Measurements from ENCODE around the gene PRMT5. TPM values are rescaled to one million over a fixed set of nuclear protein-coding genes. Genes with fewer than 3 reads are reported as not detected.

PRMT5 gene
- total RNA-seq = 86.2 to 89.8 TPM (median 86.2 TPM) in 3 replicates

- H3K27me3 Mint-ChIP-seq (ENCODE audit: low read depth) = no peaks in the 10 kb centered on the region
- peaks cover 23% of the 10 kb centered on the region for H3K4me1 Mint-ChIP-seq
- no peak within 1 kb of the TSS for H3K4me3 Mint-ChIP-seq
- DNase-seq (ENCODE audit: low spot score in 2 of 2, unreplicated experiment in 2 of 2) = peak; percentile 94 to 99
- TF ChIP-seq CTCF (IDR thresholded peaks at IDR 0.05; ENCODE audit: unreplicated experiment) = no peak
- no peak within 1 kb of the TSS for H3K27ac Mint-ChIP-seq
- H3K9me3 Mint-ChIP-seq = no peaks in the 10 kb centered on the region
- H3K36me3 Mint-ChIP-seq = peaks cover 15% of the 10 kb centered on the region
Observed at GRCh38 chr14:22929104-22929960, at the start of gene PRMT5. TSS of gene PRMT5 (minus strand) at chr14:22929376. CDS start at chr14:22929361, 15 bp downstream.

- Mint-ChIP-seq H3K4me1 (peaks cover 52% of the 10 kb centered on the region), H3K27ac (peak overlapping the region; percentile 100), H3K27me3 (ENCODE audit: low read depth) (no peaks in the 10 kb centered on the region), H3K9me3 (no peaks in the 10 kb centered on the region), H3K36me3 (peaks cover 17% of the 10 kb centered on the region), H3K4me3 (peak overlapping the region; percentile 76)
- DNase-seq (ENCODE audit: low spot score in 2 of 2, unreplicated experiment in 2 of 2) = no peak
- no peak for TF ChIP-seq CTCF (IDR thresholded peaks at IDR 0.05; ENCODE audit: unreplicated experiment)
Observed at GRCh38 chr14:22978487-22978837, 49.3 kb upstream of the PRMT5 start.

GRCh38 chr14:22977684-22978486 lies 48.7 kb upstream of the PRMT5 start:
- peak overlapping the region; percentile 100 for H3K27ac Mint-ChIP-seq
- H3K27me3 Mint-ChIP-seq (ENCODE audit: low read depth) = no peaks in the 10 kb centered on the region
- H3K4me1 Mint-ChIP-seq = peaks cover 52% of the 10 kb centered on the region
- no peak for TF ChIP-seq CTCF (IDR thresholded peaks at IDR 0.05; ENCODE audit: unreplicated experiment)
- DNase-seq (ENCODE audit: low spot score in 2 of 2, unreplicated experiment in 2 of 2) = peak; percentile 43 to 69
- peaks cover 21% of the 10 kb centered on the region for H3K36me3 Mint-ChIP-seq
- H3K9me3 Mint-ChIP-seq = no peaks in the 10 kb centered on the region
- peak overlapping the region; percentile 76 for H3K4me3 Mint-ChIP-seq

- Mint-ChIP-seq H3K27me3 (ENCODE audit: low read depth) (no peaks in the 10 kb centered on the region), H3K27ac (peak overlapping the region; percentile 100), H3K9me3 (no peaks in the 10 kb centered on the region), H3K4me1 (peaks cover 52% of the 10 kb centered on the region), H3K4me3 (peak overlapping the region; percentile 46), H3K36me3 (peaks cover 22% of the 10 kb centered on the region)
- DNase-seq (ENCODE audit: low spot score in 2 of 2, unreplicated experiment in 2 of 2) = no peak
- TF ChIP-seq CTCF (IDR thresholded peaks at IDR 0.05; ENCODE audit: unreplicated experiment) = no peak
Observed at GRCh38 chr14:22977434-22977683, 48.2 kb upstream of the PRMT5 start.

- Mint-ChIP-seq H3K27me3 (ENCODE audit: low read depth) (no peaks in the 10 kb centered on the region), H3K27ac (peak overlapping the region; percentile 100), H3K9me3 (no peaks in the 10 kb centered on the region), H3K4me1 (peaks cover 52% of the 10 kb centered on the region), H3K36me3 (peaks cover 26% of the 10 kb centered on the region), H3K4me3 (peak overlapping the region; percentile 46)
- DNase-seq (ENCODE audit: low spot score in 2 of 2, unreplicated experiment in 2 of 2) = no peak
- no peak for TF ChIP-seq CTCF (IDR thresholded peaks at IDR 0.05; ENCODE audit: unreplicated experiment)
Observed at GRCh38 chr14:22976620-22977433, 47.7 kb upstream of the PRMT5 start.
